Stimulated activated CD8-positive, alpha-beta memory T cell treated with anti-CD3 and anti-CD28 coated beads, Interleukin-15, amount 100 ng/mL, for 1 hour (primary cell): ENCODE data around the gene KIRREL3.

Experiments used
- DNase-seq: peaks from one replicate; pipeline ENCODE4 v3.0.0-alpha.2; 2020; ENCODE audit warnings: low read depth

Gene KIRREL3

GRCh38 chr11:126870021-126870420 lies 130.5 kb downstream of the KIRREL3 start:
- DNase-seq = no peak

- no peak for DNase-seq
Measured at GRCh38 chr11:126868741-126869140, 131.8 kb downstream of the KIRREL3 start.

- no peak for DNase-seq
Measured at GRCh38 chr11:126864934-126865333, 135.6 kb downstream of the KIRREL3 start.

DNA sequence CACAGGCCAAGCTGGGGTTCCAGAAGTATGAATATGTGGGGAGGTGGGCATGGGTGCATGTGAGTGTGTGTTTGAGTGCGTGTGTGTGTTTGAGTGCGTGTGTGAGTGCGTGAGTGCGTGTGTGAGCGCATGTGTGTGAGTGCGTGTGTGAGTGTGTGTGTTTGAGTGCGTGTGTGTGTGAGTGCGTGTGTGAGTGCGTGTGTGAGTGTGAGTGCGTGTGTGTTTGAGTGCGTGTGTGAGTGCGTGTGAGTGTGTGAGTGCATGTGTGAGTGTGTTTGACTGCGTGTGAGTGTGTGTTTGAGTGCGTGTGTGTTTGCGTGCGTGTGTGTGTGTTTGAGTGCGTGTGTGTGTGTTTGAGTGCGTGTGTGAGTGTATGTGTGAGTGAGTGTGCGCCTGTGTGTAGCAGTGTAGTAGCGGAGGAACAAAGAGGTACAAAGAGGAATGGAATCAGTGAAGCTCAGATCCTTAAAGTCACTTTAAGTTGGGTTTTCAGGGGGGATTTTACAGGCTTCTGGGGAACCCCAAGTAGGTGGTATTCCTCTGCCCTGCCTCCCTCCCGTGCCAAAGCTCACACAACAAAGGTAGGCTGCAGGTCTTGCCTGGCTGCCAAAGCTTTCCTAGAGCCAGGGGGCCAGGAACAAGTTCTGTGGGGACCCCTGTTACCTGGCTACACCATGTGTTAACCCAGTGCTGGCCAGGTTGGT lies 137.1 kb downstream of the KIRREL3 start:
- no peak for DNase-seq

DNA sequence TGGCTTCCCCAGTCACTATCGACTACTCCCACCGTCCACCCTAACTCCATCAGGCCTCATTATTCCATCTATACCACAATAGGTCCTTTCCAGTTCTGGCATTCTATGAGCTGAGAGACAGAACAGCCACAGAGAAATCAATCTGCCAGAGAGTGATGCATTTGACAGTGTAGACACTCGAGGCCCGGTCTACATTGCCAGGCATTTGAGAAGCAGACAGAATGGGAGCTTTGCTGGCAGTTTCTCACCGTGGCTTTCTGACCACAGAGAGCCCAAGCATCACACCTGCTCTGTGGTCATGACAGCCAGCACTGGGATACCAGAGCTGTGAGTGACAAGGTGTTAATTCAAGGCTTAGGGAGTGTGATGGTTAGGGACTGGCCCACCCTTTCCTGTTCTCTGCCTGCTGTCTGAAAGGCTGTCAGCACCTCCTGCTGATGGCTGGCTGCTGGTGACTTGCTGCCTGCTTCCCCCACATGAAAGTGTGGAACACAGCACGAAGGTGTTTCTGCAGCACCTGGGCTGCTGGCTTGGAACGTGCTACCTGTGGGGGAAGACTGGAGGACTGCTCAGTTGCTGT lies 137.8 kb downstream of the KIRREL3 start:
- DNase-seq = no peak

GRCh38 chr11:126861796-126862459 lies 138.6 kb downstream of the KIRREL3 start:
- DNase-seq = no peak

- no peak for DNase-seq
Measured at GRCh38 chr11:126857860-126858808, 142.4 kb downstream of the KIRREL3 start.

- no peak for DNase-seq
Measured at GRCh38 chr11:126855536-126855935, 145.0 kb downstream of the KIRREL3 start.

DNA sequence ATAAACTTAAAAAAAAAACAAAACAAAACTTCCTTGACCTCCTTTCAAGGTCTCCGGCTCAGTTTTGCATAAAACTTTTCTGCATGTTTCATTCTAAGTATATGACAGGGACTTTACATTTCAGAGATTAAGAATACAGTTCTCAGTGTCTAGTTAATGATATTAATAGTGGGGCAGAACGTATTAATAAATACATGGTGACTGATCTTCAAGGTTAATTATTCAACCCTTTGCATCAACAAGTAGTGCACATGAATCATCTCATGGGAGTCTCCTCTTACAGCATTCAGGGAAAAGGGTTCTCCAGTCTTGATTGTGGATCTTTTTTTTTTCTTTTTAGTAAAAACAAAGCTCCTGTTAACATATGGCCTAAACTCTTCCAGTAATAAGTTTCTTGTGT lies 146.8 kb downstream of the KIRREL3 start:
- no peak for DNase-seq

DNA sequence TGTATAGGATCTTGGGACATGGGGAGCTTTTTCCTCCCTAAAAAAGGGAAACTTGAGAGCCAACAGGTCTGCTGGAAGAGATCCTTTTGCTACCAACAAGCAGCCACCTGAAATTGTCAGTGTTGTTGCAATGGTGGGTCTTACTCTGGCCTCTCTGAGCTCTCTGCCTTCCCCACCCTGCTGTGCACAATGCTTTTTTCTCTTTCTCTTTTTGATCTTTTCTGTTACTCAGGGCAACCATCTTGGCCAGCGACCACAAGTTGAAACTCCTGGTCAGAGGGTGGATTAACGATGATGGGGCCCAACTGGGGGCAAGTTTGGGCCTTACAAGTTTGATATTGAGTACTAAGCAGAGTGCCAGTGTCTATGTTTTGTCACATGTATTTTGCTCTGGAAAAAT lies 155.8 kb downstream of the KIRREL3 start:
- no peak for DNase-seq

- no peak for DNase-seq
Measured at GRCh38 chr11:126843096-126843495, 157.5 kb downstream of the KIRREL3 start.

- no peak for DNase-seq
Measured at GRCh38 chr11:126841999-126842398, 158.6 kb downstream of the KIRREL3 start.

- no peak for DNase-seq
Measured at GRCh38 chr11:126840975-126841374, 159.6 kb downstream of the KIRREL3 start.

DNA sequence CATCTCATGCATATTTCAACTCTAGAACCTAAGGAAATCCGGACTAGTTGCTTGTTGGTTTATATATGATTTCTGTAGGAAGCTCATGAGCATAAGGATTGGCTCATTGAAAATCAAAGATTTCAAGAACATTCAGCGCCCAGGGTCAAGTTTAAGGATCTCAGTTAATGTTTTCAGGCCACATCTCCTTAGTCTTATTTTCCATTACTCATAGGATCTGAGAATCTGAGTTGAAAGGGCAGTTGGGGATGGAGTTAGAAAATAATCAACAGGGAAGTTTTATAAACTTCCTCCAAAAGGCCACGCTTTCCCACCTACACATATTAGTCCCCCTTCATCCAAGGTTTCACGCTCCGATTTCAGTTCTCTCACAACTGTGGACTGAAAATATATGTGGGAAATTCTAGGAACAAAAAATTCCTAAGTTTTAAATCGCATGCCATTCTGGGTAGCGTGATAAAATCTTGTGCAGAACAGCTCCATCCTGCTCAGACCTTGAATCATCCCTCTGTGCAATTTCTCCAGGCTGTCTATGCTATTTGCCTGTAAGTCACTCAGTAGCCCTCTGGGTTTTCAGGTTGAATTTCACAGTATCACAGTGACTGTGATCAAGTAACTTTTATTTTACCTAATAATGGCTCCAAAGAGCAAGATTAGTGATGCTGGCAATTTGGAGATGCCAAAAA lies 160.2 kb downstream of the KIRREL3 start:
- no peak for DNase-seq

GRCh38 chr11:126839496-126839895 lies 161.1 kb downstream of the KIRREL3 start:
- DNase-seq = no peak

GRCh38 chr11:126838779-126839178 lies 161.8 kb downstream of the KIRREL3 start:
- DNase-seq = no peak

DNA sequence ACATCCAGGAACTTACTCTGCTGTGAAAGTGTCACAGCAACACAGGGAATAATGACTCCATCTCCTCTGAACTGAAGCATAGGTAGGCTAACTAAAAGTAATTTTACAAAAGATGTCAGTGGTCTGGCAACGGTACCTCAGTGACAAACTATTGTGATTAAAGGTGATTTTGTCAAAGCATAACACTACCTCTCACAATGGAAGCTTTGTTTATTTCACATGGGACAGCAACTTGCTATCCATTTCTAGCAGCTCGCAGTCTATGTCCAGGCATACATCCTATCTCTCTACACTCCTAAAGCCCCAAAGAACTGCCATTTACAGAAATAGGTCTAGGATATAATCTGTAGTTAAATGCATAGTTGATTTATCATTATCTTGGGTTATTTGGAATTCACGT lies 163.0 kb downstream of the KIRREL3 start:
- no peak for DNase-seq

DNA sequence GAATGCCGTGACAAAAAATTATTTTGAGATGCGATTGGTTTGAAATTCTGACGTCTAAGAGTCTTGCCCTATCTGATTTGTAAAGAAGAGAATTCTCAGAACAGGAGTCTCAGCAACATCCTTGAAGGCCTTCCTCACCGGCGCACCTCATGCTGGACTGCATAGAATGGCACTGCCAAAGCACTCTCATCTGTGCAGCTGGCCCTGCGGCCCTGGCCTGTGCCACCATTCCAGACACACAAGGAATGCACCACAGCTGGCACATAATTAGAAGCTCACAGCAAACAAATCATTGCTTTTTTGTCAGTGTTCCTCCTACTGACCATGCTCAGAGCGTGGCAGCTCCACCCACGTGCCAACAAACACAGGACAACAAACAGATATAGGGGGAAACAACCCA lies 166.0 kb downstream of the KIRREL3 start:
- no peak for DNase-seq

- no peak for DNase-seq
Measured at GRCh38 chr11:126834149-126834548, 166.4 kb downstream of the KIRREL3 start.

DNA sequence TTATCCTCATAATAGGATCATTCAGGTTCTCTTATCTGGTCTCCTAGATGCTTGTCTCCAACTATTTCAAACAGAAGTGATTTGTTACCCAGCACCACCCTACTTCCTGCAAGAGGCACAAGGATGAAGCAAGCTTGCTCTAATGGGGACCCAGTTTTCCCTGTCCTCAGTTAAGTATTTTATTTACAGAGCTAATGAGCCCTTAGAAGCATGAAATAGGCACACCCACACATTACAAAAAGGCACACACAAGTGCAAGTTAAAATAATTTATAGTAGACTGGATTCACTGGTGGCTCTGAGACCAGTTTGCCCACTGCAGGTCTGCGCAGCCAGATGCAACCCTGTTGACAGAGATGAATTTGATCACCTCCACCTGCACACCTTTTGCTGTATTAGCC lies 167.5 kb downstream of the KIRREL3 start:
- no peak for DNase-seq

DNA sequence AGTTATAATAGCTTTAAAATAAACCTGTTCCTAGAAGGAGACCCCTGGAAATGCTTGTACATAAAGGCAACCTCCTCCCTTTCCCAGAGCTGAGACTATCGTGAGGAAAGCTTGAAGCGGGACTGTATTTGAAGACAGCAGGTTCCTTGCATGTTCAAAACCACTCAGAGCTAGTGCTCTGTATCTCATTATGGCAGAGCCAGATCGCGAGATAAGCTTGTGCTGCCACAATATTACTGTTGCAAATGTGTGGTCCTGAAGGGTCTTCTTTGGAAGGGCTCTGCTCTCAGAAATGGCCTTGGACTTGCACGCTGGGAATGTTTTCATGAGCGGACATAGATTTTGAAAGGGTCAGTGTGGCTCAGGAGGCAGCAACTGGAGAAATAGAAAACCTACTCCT lies 168.2 kb downstream of the KIRREL3 start:
- no peak for DNase-seq
